T-helper 2 cell treated with Interferon-gamma antibody and Interleukin-4, amounts not matched to agents 5 μg/mL and 100 μg/mL, for 36 hours (primary cell): ENCODE data around the gene ZNF385D.

ENCODE experiments used
- DNase-seq: peaks from one replicate; pipeline ENCODE4 v3.0.0; 2021; ENCODE audit warnings: low spot score
- H3K27ac Mint-ChIP-seq: one replicate; pipeline ENCODE4 v1.8.0; 2021; ENCODE audit warnings: mild to moderate bottlenecking, mixed read lengths
- H3K27me3 Mint-ChIP-seq: one replicate; pipeline ENCODE4 v1.8.0; 2021; ENCODE audit warnings: low read depth, mixed read lengths
- H3K36me3 Mint-ChIP-seq: one replicate; pipeline ENCODE4 v1.8.0; 2021; ENCODE audit warnings: low read depth, mixed read lengths
- H3K4me1 Mint-ChIP-seq: one replicate; pipeline ENCODE4 v1.8.0; 2021; ENCODE audit warnings: low read depth, mixed read lengths
- H3K4me3 Mint-ChIP-seq: one replicate; pipeline ENCODE4 v1.8.0; 2022; ENCODE audit warnings: mild to moderate bottlenecking, moderate library complexity, mixed read lengths
- H3K9me3 Mint-ChIP-seq: one replicate; pipeline ENCODE4 v1.8.0; 2021; ENCODE audit warnings: mixed read lengths

The ZNF385D gene

GRCh38 chr3:21481991-21482390, 269.0 kb downstream of the ZNF385D start:
- Mint-ChIP-seq H3K4me1 (no peaks in the 10 kb centered on the region), H3K36me3 (no peaks in the 10 kb centered on the region), H3K27me3 (no peaks in the 10 kb centered on the region), H3K4me3 (no peak overlapping the region), H3K9me3 (no peaks in the 10 kb centered on the region), H3K27ac (no peak overlapping the region)
- no peak for DNase-seq

DNA sequence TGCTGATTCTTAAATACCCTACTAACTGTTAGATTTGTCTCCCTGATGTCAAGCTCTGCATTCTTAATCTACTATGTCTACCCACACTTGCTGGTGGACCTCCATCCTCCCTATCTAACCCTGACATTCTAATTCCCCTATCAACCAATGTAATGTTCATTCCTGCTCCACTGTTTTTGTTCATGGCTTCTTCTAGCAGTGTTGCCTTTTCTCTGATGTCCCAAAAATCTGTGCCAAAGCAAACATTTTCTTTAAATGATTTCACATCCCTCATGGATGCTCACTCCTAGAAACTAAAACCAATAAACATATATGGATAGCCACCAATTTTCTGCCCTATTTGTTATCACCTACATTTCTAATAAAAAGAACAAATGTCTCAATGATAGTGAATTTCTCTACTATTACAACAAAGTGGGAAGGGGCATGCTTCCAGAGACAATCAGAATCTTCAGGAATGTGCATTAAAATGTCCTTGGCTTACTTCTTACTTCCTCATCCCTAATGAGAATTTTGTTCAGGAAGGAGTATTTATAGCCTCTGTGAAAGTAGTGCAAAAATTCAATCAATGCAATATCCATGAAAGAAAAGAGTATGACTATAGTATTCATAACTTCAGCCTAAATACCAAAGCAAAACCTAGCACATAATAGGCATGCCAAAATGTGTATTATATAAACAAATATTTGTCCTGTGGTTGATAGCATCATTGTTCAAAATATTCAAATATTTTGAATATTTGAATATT, 273.3 kb downstream of the ZNF385D start:
- Mint-ChIP-seq H3K4me3 (no peak overlapping the region), H3K27ac (no peak overlapping the region), H3K4me1 (no peaks in the 10 kb centered on the region), H3K9me3 (peaks cover 5% of the 10 kb centered on the region), H3K27me3 (no peaks in the 10 kb centered on the region), H3K36me3 (no peaks in the 10 kb centered on the region)
- no peak for DNase-seq

DNA sequence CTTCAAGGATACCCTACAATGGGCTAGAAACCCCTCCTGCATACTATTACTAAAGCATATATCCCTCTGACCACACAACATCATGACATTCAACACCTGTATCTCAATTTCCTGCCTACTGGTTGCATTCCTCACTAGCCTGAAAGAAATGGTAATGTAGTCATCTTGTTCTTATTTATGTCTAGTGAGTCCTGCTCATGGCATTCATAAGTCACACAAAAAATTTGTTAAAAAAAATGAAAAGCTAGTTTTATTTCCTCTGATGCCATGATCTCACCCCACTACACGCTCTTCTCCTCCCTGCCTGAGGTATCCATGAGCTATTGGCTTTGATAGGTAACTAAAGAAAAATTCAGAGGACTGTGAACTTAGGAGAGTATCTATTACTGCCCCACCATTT, 284.5 kb downstream of the ZNF385D start:
- Mint-ChIP-seq H3K27me3 (no peaks in the 10 kb centered on the region), H3K9me3 (peaks cover 22% of the 10 kb centered on the region), H3K4me1 (no peaks in the 10 kb centered on the region), H3K27ac (no peak overlapping the region), H3K4me3 (no peak overlapping the region), H3K36me3 (no peaks in the 10 kb centered on the region)
- DNase-seq = no peak

DNA sequence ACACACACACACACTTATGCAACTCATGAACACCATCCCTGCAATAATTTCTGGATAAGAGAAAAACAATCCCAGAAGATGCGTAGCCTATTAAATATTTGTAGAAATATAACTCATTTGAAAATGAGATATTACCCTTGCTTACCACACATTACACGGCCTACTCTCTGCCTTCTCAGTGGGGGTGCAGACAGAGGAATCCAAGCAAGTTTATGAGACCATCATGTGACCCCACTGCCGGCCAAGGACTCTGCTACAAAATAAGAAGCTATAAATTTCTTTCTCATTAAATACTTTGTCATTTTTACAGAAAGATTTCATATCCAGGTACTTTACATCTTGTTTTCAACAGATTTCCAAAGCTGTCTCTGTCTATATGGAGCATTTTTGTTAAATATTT, 286.3 kb downstream of the ZNF385D start:
- H3K27ac Mint-ChIP-seq = no peak overlapping the region
- no peak for DNase-seq

DNA sequence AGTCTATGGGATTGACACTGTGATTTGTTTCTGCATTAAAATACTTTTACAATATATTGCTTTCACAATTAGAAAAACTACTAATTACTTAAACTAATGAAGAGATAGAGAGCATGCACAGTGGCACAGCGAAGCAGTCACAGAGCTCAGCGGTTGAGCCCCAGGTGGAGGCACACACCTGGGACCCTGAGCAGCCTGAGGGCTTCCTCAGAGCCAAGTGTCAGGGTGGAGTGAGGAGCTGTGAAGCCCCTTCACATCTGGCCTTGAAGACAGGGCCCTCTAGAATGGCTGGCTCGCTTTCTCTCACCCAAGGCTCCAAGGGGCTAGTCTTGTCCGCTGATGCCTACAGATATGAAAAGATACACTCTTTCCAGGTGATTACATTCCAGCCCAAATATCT, 287.7 kb downstream of the ZNF385D start:
- no peak for DNase-seq
- H3K9me3 Mint-ChIP-seq = peaks cover 21% of the 10 kb centered on the region
- no peaks in the 10 kb centered on the region for H3K27me3 Mint-ChIP-seq
- no peak overlapping the region for H3K4me3 Mint-ChIP-seq
- no peaks in the 10 kb centered on the region for H3K4me1 Mint-ChIP-seq
- H3K36me3 Mint-ChIP-seq = no peaks in the 10 kb centered on the region
- H3K27ac Mint-ChIP-seq = no peak overlapping the region

More for the DNA sequence above, 286.3 kb downstream of the ZNF385D start:
- H3K4me1 Mint-ChIP-seq = no peaks in the 10 kb centered on the region
- H3K4me3 Mint-ChIP-seq = no peak overlapping the region
- no peaks in the 10 kb centered on the region for H3K36me3 Mint-ChIP-seq
- H3K9me3 Mint-ChIP-seq = peaks cover 15% of the 10 kb centered on the region
- no peaks in the 10 kb centered on the region for H3K27me3 Mint-ChIP-seq

- no peak overlapping the region for H3K4me3 Mint-ChIP-seq
- H3K27me3 Mint-ChIP-seq = no peaks in the 10 kb centered on the region
- DNase-seq = no peak
- H3K27ac Mint-ChIP-seq = no peak overlapping the region
- H3K4me1 Mint-ChIP-seq = no peaks in the 10 kb centered on the region
- no peaks in the 10 kb centered on the region for H3K36me3 Mint-ChIP-seq
- peaks cover 24% of the 10 kb centered on the region for H3K9me3 Mint-ChIP-seq
Measured at GRCh38 chr3:21462141-21462540, 288.9 kb downstream of the ZNF385D start.

DNA sequence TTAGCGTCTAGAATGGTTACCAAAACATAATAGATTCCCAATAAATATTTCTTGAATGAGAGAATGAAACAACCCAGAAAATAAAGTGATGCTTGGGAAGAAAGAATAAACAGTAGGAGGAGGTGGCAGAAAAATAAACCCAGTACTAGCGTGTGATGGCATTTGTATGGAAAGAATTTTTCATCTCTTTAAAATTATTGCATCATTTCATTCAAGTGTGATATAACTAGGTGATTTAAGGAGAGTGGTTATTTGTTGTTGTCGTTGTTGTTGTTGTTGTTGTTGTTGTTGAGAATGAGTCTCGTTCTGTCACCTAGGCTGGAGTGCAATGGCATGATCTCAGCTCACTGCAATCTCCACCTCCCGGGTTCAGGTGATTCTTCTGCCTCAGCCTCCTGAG, 293.9 kb downstream of the ZNF385D start:
- H3K27me3 Mint-ChIP-seq = no peaks in the 10 kb centered on the region
- peaks cover 22% of the 10 kb centered on the region for H3K9me3 Mint-ChIP-seq
- no peak overlapping the region for H3K27ac Mint-ChIP-seq
- no peaks in the 10 kb centered on the region for H3K4me1 Mint-ChIP-seq
- H3K36me3 Mint-ChIP-seq = no peaks in the 10 kb centered on the region
- no peak for DNase-seq
- H3K4me3 Mint-ChIP-seq = no peak overlapping the region

DNA sequence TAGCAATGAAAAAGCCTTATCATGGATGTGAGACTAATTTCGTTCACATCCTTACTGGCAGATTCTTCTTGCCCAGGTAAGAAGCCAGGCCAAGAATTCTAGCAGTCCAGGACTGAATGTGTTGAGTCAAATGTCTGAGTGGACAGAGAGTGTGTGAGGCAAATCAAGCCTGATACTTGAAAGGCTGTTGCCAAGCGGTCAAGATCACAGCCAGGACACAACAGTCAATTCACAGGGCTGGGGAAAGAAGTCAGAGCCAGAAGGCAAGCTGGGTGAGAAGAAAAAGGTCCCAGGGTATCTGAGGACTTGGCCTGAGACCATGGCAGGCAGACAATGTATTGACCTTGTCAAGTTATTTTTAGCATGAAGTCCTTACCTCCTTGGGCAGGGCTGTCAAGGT, 301.3 kb downstream of the ZNF385D start:
- peaks cover 24% of the 10 kb centered on the region for H3K9me3 Mint-ChIP-seq
- H3K27me3 Mint-ChIP-seq = no peaks in the 10 kb centered on the region
- no peak for DNase-seq
- no peak overlapping the region for H3K4me3 Mint-ChIP-seq
- H3K36me3 Mint-ChIP-seq = no peaks in the 10 kb centered on the region
- H3K27ac Mint-ChIP-seq = no peak overlapping the region
- no peaks in the 10 kb centered on the region for H3K4me1 Mint-ChIP-seq

- H3K4me3 Mint-ChIP-seq = no peak overlapping the region
- DNase-seq = no peak
- H3K36me3 Mint-ChIP-seq = no peaks in the 10 kb centered on the region
- H3K4me1 Mint-ChIP-seq = no peaks in the 10 kb centered on the region
- no peaks in the 10 kb centered on the region for H3K27me3 Mint-ChIP-seq
- H3K27ac Mint-ChIP-seq = no peak overlapping the region
- H3K9me3 Mint-ChIP-seq = peaks cover 19% of the 10 kb centered on the region
Measured at GRCh38 chr3:21447476-21448151, 303.4 kb downstream of the ZNF385D start.

GRCh38 chr3:21446945-21447475, 304.0 kb downstream of the ZNF385D start:
- Mint-ChIP-seq H3K9me3 (peaks cover 19% of the 10 kb centered on the region), H3K4me3 (no peak overlapping the region), H3K4me1 (no peaks in the 10 kb centered on the region), H3K27me3 (no peaks in the 10 kb centered on the region), H3K27ac (no peak overlapping the region), H3K36me3 (no peaks in the 10 kb centered on the region)
- no peak for DNase-seq

DNA sequence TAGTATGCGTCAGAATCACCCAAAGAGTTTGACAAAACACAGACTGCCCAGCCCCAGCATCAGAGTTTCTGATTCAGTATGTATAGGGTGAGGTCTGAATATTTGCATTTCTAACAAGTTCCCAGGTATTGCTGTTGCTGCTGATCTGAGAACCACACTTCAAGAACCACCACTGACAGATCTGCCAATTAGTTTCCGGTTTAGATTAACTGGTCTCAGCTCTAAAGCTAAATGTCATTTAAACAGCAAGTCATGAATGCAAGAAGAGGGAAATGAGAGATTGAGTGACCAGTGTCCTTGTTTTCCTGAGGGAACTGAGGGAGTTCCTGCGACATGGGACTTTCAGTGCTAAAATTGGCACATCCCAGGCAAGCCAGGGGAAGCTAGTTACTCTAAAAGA, 305.0 kb downstream of the ZNF385D start:
- Mint-ChIP-seq H3K4me3 (no peak overlapping the region), H3K9me3 (peaks cover 19% of the 10 kb centered on the region), H3K27ac (no peak overlapping the region), H3K27me3 (no peaks in the 10 kb centered on the region), H3K36me3 (no peaks in the 10 kb centered on the region), H3K4me1 (no peaks in the 10 kb centered on the region)
- DNase-seq = no peak

DNA sequence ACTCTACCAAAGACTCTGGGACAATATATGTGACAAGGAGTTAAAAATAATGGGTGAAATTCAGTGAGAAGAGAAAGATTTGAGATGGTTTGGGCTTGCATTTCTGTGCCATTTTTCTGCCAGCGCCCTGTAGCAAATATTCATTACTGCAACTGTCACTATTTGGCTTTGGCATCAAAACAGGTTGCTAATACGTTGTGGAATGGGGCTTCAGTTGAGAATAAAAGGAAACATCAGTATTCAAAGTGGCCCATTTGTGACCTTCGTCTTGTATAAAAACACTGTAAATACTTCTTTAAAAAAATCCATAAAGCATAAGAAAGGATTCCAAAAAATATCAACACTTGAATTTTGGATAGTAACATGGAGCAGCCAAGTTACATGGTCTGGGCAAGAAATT, 309.2 kb downstream of the ZNF385D start:
- no peak for DNase-seq
- H3K4me3 Mint-ChIP-seq = no peak overlapping the region
- no peaks in the 10 kb centered on the region for H3K27me3 Mint-ChIP-seq
- peaks cover 18% of the 10 kb centered on the region for H3K9me3 Mint-ChIP-seq
- H3K4me1 Mint-ChIP-seq = no peaks in the 10 kb centered on the region
- no peaks in the 10 kb centered on the region for H3K36me3 Mint-ChIP-seq
- H3K27ac Mint-ChIP-seq = no peak overlapping the region

GRCh38 chr3:21436835-21437234, 314.2 kb downstream of the ZNF385D start:
- no peak overlapping the region for H3K27ac Mint-ChIP-seq
- no peak overlapping the region for H3K4me3 Mint-ChIP-seq
- H3K36me3 Mint-ChIP-seq = no peaks in the 10 kb centered on the region
- peaks cover 28% of the 10 kb centered on the region for H3K9me3 Mint-ChIP-seq
- H3K27me3 Mint-ChIP-seq = no peaks in the 10 kb centered on the region
- no peaks in the 10 kb centered on the region for H3K4me1 Mint-ChIP-seq
- no peak for DNase-seq

- no peak for DNase-seq
- no peaks in the 10 kb centered on the region for H3K4me1 Mint-ChIP-seq
Measured at GRCh38 chr3:21435871-21436270, 315.1 kb downstream of the ZNF385D start.

More at GRCh38 chr3:21435871-21436270, 315.1 kb downstream of the ZNF385D start:
- H3K36me3 Mint-ChIP-seq = no peaks in the 10 kb centered on the region
- H3K27me3 Mint-ChIP-seq = no peaks in the 10 kb centered on the region
- peaks cover 28% of the 10 kb centered on the region for H3K9me3 Mint-ChIP-seq
- no peak overlapping the region for H3K27ac Mint-ChIP-seq
- no peak overlapping the region for H3K4me3 Mint-ChIP-seq
